K562 (cell line): ENCODE results near the gene FNBP1. TPM values are rescaled to one million over a fixed set of nuclear protein-coding genes. Genes with fewer than 3 reads are reported as not detected.

Experiments used
- ATAC-seq: fragments of 200-7000 bp; cut with Tn5 transposase; 3 replicates; pipeline ENCODE4 v1.9.1; 2020; ENCODE audit warnings: moderate library complexity
- BruUV-seq: library from RNA; stranded (reverse); fragments of 400-500 nt; replicated peaks from 2 replicates; lab custom pipeline; 2021; lab: Mats Ljungman, UMichigan
- CTCF ChIA-PET: fragments of 300-600 bp; formaldehyde crosslinking; extraction: SDS; loops from one replicate; lab custom pipeline; 2021; ENCODE audit warnings: low intra/inter-chr PET ratio; lab: Yijun Ruan, JAX
- POLR2A ChIA-PET: fragments of 300-600, 350-650 bp; sonication (Branson Sonifier 250); formaldehyde crosslinking; extraction: SDS; loops from one replicate; lab custom pipeline; 2021; ENCODE audit warnings: antibody characterized with exemption, inconsistent platforms; lab: Yijun Ruan, JAX
- DNase-seq, 4 experiments: peaks; one replicate each; pipeline versions ENCODE4 v3.0.0 to v3.0.0-alpha.2; 2011 to 2018; ENCODE audit warnings: low spot score in 3 of 4, mixed read lengths in 3 of 4; ENCODE audit errors: extremely low read depth in 1 of 4
- FAIRE-seq: peaks from 2 replicates; lab custom pipeline; 2011; peaks lifted over from hg19 to GRCh38; lab: Jason Lieb, UNC
- H2AFZ ChIP-seq: 2 replicates; pipeline ENCODE4 v1.6.0; 2011; ENCODE audit warnings: low read depth, low read length, control low read depth, inconsistent platforms
- H3K27ac ChIP-seq: fragments of 200-600 bp; 3 replicates; pipeline ENCODE4 v1.8.0; 2011; ENCODE audit warnings: low read depth, mild to moderate bottlenecking, control low read depth, inconsistent platforms, low read length, moderate library complexity, mixed read lengths; ENCODE audit errors: extremely low read depth
- H3K27me3 ChIP-seq, 2 experiments: fragments of 300-600 bp in 1 of 2; 2 replicates in 1 of 2; 3 replicates in 1 of 2; pipeline versions ENCODE4 v1.6.0 to v1.8.0; 2011; ENCODE audit warnings: inconsistent platforms in 2 of 2, low read length in 2 of 2, mild to moderate bottlenecking in 1 of 2, mixed read lengths in 1 of 2, moderate library complexity in 1 of 2; ENCODE audit not compliant: control insufficient read depth in 2 of 2, insufficient read depth in 2 of 2
- H3K36me3 ChIP-seq: fragments of 300-600 bp; 3 replicates; pipeline ENCODE4 v1.8.0; 2011; ENCODE audit warnings: mild to moderate bottlenecking, low read length, inconsistent platforms; ENCODE audit not compliant: control insufficient read depth, insufficient read depth
- H3K4me1 ChIP-seq, 2 experiments: fragments of 200-600 bp in 1 of 2; replicated peaks in 1 of 2; 2 replicates in 1 of 2; 3 replicates in 1 of 2; pipeline versions ENCODE4 v1.5.1 to v1.8.0; 2011; ENCODE audit warnings: inconsistent platforms in 2 of 2, low read length in 2 of 2, mild to moderate bottlenecking in 1 of 2, mixed read lengths in 1 of 2, moderate library complexity in 1 of 2; ENCODE audit not compliant: control insufficient read depth in 2 of 2, insufficient read depth in 2 of 2
- H3K4me2 ChIP-seq: 2 replicates; pipeline ENCODE4 v1.6.1; 2011; ENCODE audit warnings: low read length, control low read depth, inconsistent platforms, mixed read lengths; ENCODE audit not compliant: insufficient read depth
- H3K4me3 ChIP-seq: fragments of 200-600 bp; sonication (generic), shearing (Covaris generic); 2 replicates; pipeline ENCODE4 v1.5.1; 2016; ENCODE audit warnings: control low read depth, inconsistent platforms
- H3K79me2 ChIP-seq: fragments of 200-600 bp; 3 replicates; pipeline ENCODE4 v1.8.0; 2011; ENCODE audit warnings: low read length, inconsistent platforms; ENCODE audit not compliant: control insufficient read depth, insufficient read depth
- H3K9ac ChIP-seq, 2 experiments: 2 replicates each; pipeline versions ENCODE4 v1.6.0 to v1.6.1; 2011; ENCODE audit warnings: low read depth in 2 of 2, low read length in 2 of 2, control low read depth in 1 of 2, inconsistent platforms in 1 of 2, mild to moderate bottlenecking in 1 of 2, mixed read lengths in 1 of 2; ENCODE audit not compliant: insufficient read depth in 1 of 2
- H3K9me1 ChIP-seq: one replicate; pipeline ENCODE4 v1.6.0; 2011; ENCODE audit warnings: inconsistent platforms, mild to moderate bottlenecking, low read length, moderate library complexity; ENCODE audit not compliant: control insufficient read depth, insufficient read depth
- H3K9me3 ChIP-seq: replicated peaks from 2 replicates; pipeline ENCODE4 v1.5.1; 2011; ENCODE audit warnings: low read depth, low read length, inconsistent platforms; ENCODE audit not compliant: control insufficient read depth, insufficient read depth
- H4K20me1 ChIP-seq: replicated peaks from 2 replicates; pipeline ENCODE4 v1.6.1; 2011; ENCODE audit warnings: low read length, inconsistent platforms, mixed read lengths; ENCODE audit not compliant: control insufficient read depth, insufficient read depth
- HNRNPLL ChIP-seq: fragments of 200-400 bp; formaldehyde crosslinking; IDR thresholded peaks from 2 replicates; pipeline ENCODE4 v1.6.1; 2017; ENCODE audit warnings: low read length, low read depth, mild to moderate bottlenecking; ENCODE audit not compliant: poor library complexity, severe bottlenecking
- TEAD1 ChIP-seq, 2 experiments: fragments of 450-650 bp in 1 of 2; sonication (generic) in 1 of 2; formaldehyde crosslinking; IDR thresholded peaks; 2 replicates each; pipeline versions ENCODE4 v1.4.0 to v1.8.0; 2020 to 2022; ENCODE audit warnings: mild to moderate bottlenecking in 2 of 2, missing genetic modification reagents in 1 of 2
- WHSC1 ChIP-seq: IDR thresholded peaks from one replicate; pipeline ENCODE4 v1.6.1; 2012; ENCODE audit warnings: low read length, control low read depth, inconsistent platforms
- ZFX ChIP-seq: sonication (generic); formaldehyde crosslinking; IDR thresholded peaks from 2 replicates; pipeline ENCODE4 v1.8.0; 2022; ENCODE audit warnings: mild to moderate bottlenecking, missing genetic modification reagents, moderate library complexity
- ZNF23 ChIP-seq: fragments of 250-450 bp; sonication (Bioruptor Pico); IDR thresholded peaks from 2 replicates; pipeline ENCODE4 v1.4.0; 2020; ENCODE audit warnings: mild to moderate bottlenecking
- ZNF76 ChIP-seq: fragments of 250-450 bp; sonication (Bioruptor Pico); IDR thresholded peaks from 2 replicates; pipeline ENCODE4 v1.4.0; 2020; ENCODE audit warnings: mild to moderate bottlenecking, moderate library complexity, borderline replicate concordance
- WGBS: fragments of 100-300 bp; shearing (Covaris generic); methylation state at CpG from one replicate; pipeline ENCODE4 v1.1.6; 2016; ENCODE audit warnings: low coverage, mixed read lengths; ENCODE audit not compliant: insufficient coverage; ENCODE audit errors: missing lambda C conversion rate; 5-methylcytosine and 5-hydroxymethylcytosine counted together
- in situ Hi-C: fragments of 300-500 bp; cut with MboI; formaldehyde crosslinking; loops from 4 replicates; pipeline ENCODE4 v1.15.0; 2018; ENCODE audit warnings: inconsistent platforms, mixed read lengths
- intact Hi-C: fragments of 100-400 bp; cut with micrococcal nuclease; formaldehyde crosslinking; loops from 2 replicates; pipeline ENCODE4 v1.14.2; 2022
- polyA plus RNA-seq, 8 experiments: library from polyadenylated mRNA; depleted of rRNA in 4 of 8; stranded (reverse) in 5 of 8; unstranded in 3 of 8; fragments of >200 nt; fragmentation: Nextera tagmentation in 2 of 8; fragmentation: Illumina TruSeq in 1 of 8; extraction: Ambion mirVana in 2 of 8; extraction: Trizol in 1 of 8; gene quantifications; 2 replicates each; pipeline versions ENCODE4 v1.2.1 to v1.2.3, GENCODE V29; 2011 to 2014; ENCODE audit warnings: inconsistent platforms in 1 of 8, missing spikeins in 1 of 8
- total RNA-seq, 7 experiments: library from RNA; depleted of rRNA in 6 of 7; stranded (reverse); fragments of >200 nt in 6 of 7; fragmentation: Illumina TruSeq in 2 of 7; extraction: Trizol in 2 of 7; gene quantifications; 2 replicates each; pipeline versions ENCODE4 v1.2.1 to v1.2.3, GENCODE V29; 2011 to 2021; ENCODE audit warnings: low replicate concordance in 1 of 7
- TF ChIP-seq, protein P1 (sequence below), 2 experiments: fragments of 450-650 bp in 1 of 2; IDR thresholded peaks; 2 replicates each; pipeline ENCODE4 v1.6.1; 2011 to 2017; ENCODE audit warnings: low read depth in 2 of 2, antibody characterized with exemption in 1 of 2, borderline replicate concordance in 1 of 2, low read length in 1 of 2, mild to moderate bottlenecking in 1 of 2, mixed read lengths in 1 of 2; ENCODE audit not compliant: control insufficient read depth in 1 of 2

Gene FNBP1
- total and polyA plus RNA-seq, 9 of the 15 experiments (the other 6 are each of a cell fraction or from before 2014, with no cell fraction given) = 1.8 to 14.9 (median 7.6) TPM

DNA sequence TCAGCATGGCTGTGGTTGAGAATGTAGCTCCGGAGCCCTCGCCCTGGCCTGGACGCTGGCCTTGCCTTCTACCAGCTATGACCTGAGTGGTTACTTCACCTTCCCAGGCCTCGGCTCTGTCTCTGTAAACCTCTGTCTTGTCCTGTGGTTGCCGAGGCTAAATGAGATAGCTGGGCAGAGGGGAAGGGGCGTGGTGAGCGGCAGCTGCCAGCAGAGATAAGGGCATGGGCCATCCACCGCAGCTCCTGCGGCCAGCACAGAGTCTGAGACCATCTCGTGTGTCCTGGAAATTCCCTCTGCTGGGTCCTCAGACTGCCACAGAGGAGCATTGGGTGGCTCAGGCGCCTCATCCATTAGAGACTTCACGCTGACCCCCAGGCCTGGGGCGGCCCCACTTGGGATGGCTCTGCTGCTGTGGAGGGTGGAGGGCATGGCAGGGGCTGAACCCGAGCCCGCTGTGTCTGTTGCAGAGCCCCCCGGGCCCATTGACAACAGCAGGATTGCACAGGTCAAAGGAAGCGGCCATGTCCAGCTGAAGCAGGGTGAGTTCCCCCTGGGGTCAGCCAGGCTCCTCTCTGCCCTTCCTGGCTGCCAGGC is 163.8 kb downstream of the FNBP1 start (continued):
- TF ChIP-seq, protein P1, sequence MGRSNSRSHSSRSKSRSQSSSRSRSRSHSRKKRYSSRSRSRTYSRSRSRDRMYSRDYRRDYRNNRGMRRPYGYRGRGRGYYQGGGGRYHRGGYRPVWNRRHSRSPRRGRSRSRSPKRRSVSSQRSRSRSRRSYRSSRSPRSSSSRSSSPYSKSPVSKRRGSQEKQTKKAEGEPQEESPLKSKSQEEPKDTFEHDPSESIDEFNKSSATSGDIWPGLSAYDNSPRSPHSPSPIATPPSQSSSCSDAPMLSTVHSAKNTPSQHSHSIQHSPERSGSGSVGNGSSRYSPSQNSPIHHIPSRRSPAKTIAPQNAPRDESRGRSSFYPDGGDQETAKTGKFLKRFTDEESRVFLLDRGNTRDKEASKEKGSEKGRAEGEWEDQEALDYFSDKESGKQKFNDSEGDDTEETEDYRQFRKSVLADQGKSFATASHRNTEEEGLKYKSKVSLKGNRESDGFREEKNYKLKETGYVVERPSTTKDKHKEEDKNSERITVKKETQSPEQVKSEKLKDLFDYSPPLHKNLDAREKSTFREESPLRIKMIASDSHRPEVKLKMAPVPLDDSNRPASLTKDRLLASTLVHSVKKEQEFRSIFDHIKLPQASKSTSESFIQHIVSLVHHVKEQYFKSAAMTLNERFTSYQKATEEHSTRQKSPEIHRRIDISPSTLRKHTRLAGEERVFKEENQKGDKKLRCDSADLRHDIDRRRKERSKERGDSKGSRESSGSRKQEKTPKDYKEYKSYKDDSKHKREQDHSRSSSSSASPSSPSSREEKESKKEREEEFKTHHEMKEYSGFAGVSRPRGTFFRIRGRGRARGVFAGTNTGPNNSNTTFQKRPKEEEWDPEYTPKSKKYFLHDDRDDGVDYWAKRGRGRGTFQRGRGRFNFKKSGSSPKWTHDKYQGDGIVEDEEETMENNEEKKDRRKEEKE (IDR thresholded peaks at IDR 0.05; ENCODE audit: borderline replicate concordance in 1 of 2, control insufficient read depth in 1 of 2, low read depth in 2 of 2, low read length in 1 of 2) = no peak
- TF ChIP-seq TEAD1 (CRISPR knock-in tag; IDR thresholded peaks at IDR 0.05) (peak in 1 of 2 experiments; percentile 84; a peak in 1 of 4 replicates), ZNF23 (CRISPR knock-in tag) (0 out of 2 replicates have a peak, but pooled peaks have one; percentile 1), HNRNPLL (peak; percentile 23)
- TF ChIP-seq, all 486 proteins: peak for 57

DNA sequence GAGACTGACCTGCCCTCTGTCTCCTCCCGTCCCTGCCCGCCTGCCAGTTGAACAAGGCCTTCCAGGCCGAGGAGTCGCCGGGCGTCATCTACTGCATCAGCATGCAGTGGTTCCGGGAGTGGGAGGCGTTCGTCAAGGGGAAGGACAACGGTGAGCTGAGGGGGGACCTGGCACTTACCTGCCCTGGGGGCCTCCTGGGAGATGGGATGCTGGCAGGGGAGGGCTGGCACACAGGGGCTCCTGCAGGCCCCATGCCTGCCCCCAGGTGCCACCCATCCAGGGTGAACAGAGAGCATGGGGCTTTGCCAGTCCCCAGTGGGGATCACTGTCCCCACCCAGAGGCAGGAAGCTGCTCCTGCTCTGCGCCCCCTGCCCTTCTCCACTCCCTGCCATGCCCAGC is 164.7 kb downstream of the FNBP1 start:
- TF ChIP-seq ZFX (CRISPR knock-in tag) (no peak), WHSC1 (peak; percentile 73), ZNF76 (CRISPR knock-in tag) (peak; percentile 27; the same call in 1 of the 2 replicates)
- Histone ChIP-seq H3K4me2 (no peak overlapping the region), H3K36me3 (peaks cover 64% of the 10 kb centered on the region), H2AFZ (no peak overlapping the region), H3K27ac (no peak overlapping the region), H3K9ac (no peak overlapping the region), H4K20me1 (no peaks in the 10 kb centered on the region), H3K4me1 (peaks cover 0 to 49% of the 10 kb centered on the region in 2 experiments), H3K79me2 (peaks cover 29% of the 10 kb centered on the region), H3K9me3 (no peaks in the 10 kb centered on the region), H3K4me3 (no peak overlapping the region), H3K9me1 (no peaks in the 10 kb centered on the region), H3K27me3 (no peaks in the 10 kb centered on the region; a peak in 1 of 5 replicates)
- no peak for ATAC-seq
- WGBS = 86% methylated on average over 11 of the region's 11 CpGs
- intact Hi-C loops = no loop called here
- CTCF ChIA-PET = interaction anchor here (0.6 kb wide), 1 partner anchor 1602 kb away, joined by 3 read pairs; the partner anchor contains the start of genes GOLGA2 and SWI5
- in situ Hi-C loops = no loop called here
- BruUV-seq = no TSS peak
- POLR2A ChIA-PET = interaction anchor here (0.6 to 3.0 kb wide), 9 partner anchors 9 to 358 kb away, joined by 3 to 30 read pairs (median 4); no protein-coding TSS in a partner anchor
- FAIRE-seq = no peak
- DNase-seq = no peak
